OCI-LY1 (cell line): Measurements from ENCODE around the gene GRK5.

Experiments
- CTCF ChIP-seq: fragments of 200-600 bp; sonication (generic), shearing (Covaris generic); IDR thresholded peaks from 2 replicates; pipeline ENCODE4 v1.5.1; 2017; ENCODE audit warnings: mild to moderate bottlenecking, antibody characterized with exemption, low read length, moderate library complexity, mixed read lengths
- EZH2 ChIP-seq: fragments of 200-600 bp; sonication (generic), shearing (Covaris generic); IDR thresholded peaks from 2 replicates; pipeline ENCODE4 v1.8.0; 2017; ENCODE audit warnings: borderline replicate concordance, mixed run types, mild to moderate bottlenecking, antibody characterized with exemption, low read length, moderate library complexity, mixed read lengths

GRCh38 chr10:119353421-119353820 is 146.1 kb downstream of the GRK5 start:
- TF ChIP-seq CTCF (no peak), EZH2 (no peak)
